HAP-1 (cell line): ENCODE results near the gene ATP5ME.
A peak's percentile ranks its signal among the peaks of the same experiment; 100 is the strongest.

ENCODE experiments used
- DNase-seq, 2 experiments: peaks; one replicate each; pipeline ENCODE4 v3.0.0-alpha.2; 2016 to 2020; ENCODE audit warnings: low spot score in 2 of 2
- H3K27me3 ChIP-seq: fragments of 250-450 bp; sonication (Bioruptor Pico); 2 replicates; pipeline ENCODE4 v1.5.1; 2020; ENCODE audit warnings: low read depth, mild to moderate bottlenecking, moderate library complexity
- H3K36me3 ChIP-seq: fragments of 250-450 bp; sonication (Bioruptor Pico); replicated peaks from 2 replicates; pipeline ENCODE4 v1.5.1; 2020; ENCODE audit warnings: mild to moderate bottlenecking
- H3K4me1 ChIP-seq: fragments of 250-450 bp; sonication (Bioruptor Pico); 2 replicates; pipeline ENCODE4 v1.5.1; 2020; ENCODE audit warnings: mild to moderate bottlenecking
- H3K4me3 ChIP-seq: fragments of 250-450 bp; sonication (Bioruptor Pico); 2 replicates; pipeline ENCODE4 v1.5.1; 2020; ENCODE audit warnings: mild to moderate bottlenecking, moderate library complexity
- H3K9me3 ChIP-seq: fragments of 250-450 bp; sonication (Bioruptor Pico); 2 replicates; pipeline ENCODE4 v1.5.1; 2020; ENCODE audit warnings: mild to moderate bottlenecking, moderate library complexity
- in situ Hi-C: fragments of 300-500 bp; cut with MboI; formaldehyde crosslinking; loops from 3 replicates; pipeline ENCODE4 v1.14.3; 2020; ENCODE audit warnings: low sequenced_read_pairs, inconsistent platforms, mixed read lengths

ATP5ME gene

GRCh38 chr4:663438-664428 lies 10.3 kb downstream of the ATP5ME start:
- H3K4me3 ChIP-seq: peak overlapping the region; percentile 31
- DNase-seq: peak; percentile 25 to 87
- H3K4me1 ChIP-seq: peaks cover 3% of the 10 kb centered on the region; the same call in 1 of the 2 replicates
- H3K27me3 ChIP-seq: no peaks in the 10 kb centered on the region
- in situ Hi-C loops: no loop called here
- H3K36me3 ChIP-seq: no peaks in the 10 kb centered on the region
- no peaks in the 10 kb centered on the region for H3K9me3 ChIP-seq

DNA sequence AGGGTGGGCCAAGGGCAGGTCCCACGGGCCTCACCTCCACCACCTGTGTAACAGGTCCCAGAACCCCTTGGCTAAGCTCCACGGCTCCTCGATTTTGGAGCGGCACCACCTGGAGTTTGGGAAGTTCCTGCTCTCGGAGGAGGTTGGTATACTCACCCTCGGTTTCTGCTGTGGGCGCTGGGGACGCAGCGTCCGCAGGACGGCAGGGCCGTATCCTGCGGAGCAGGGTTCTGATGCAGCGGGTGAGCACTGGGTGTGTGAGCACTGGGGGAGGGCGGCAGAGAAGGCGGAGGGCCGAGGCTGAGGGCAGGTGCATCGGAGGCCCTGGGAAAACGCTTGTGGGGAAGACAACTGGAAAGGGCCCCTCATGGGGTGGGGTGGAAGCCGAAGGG lies 11.0 kb downstream of the ATP5ME start:
- peak overlapping the region; percentile 31 for H3K4me3 ChIP-seq
- no peak for DNase-seq

GRCh38 chr4:661881-662761 lies 12.0 kb downstream of the ATP5ME start:
- Histone ChIP-seq H3K27me3 (no peaks in the 10 kb centered on the region), H3K9me3 (no peaks in the 10 kb centered on the region)

More for the DNA sequence above, 11.0 kb downstream of the ATP5ME start:
- H3K4me1 ChIP-seq: peaks cover 3% of the 10 kb centered on the region; the same call in 1 of the 2 replicates
- no peaks in the 10 kb centered on the region for H3K27me3 ChIP-seq
- no peaks in the 10 kb centered on the region for H3K9me3 ChIP-seq
- H3K36me3 ChIP-seq: no peaks in the 10 kb centered on the region
- in situ Hi-C loops: no loop called here

DNA sequence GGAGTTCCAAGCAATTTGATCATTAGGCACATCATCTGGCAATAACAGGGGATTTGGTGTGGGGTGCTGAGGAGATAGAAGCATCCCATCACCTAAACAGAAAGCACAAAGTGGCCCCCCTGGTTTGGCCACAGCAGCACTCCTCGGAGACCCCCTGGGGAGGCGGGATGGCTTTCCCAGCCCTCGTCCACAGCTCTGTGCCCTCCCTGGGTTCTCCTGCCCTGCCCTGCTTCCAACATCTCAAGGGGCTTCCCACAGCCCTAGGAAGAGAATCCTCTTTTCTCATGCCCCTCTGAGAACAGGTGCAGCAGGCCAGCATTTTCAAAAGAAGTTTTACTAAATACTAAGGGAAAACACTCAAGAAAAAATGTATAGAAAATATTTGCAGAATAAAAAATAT lies 12.8 kb downstream of the ATP5ME start:
- Histone ChIP-seq H3K36me3 (no peaks in the 10 kb centered on the region), H3K4me3 (no peak overlapping the region), H3K27me3 (no peaks in the 10 kb centered on the region), H3K4me1 (peaks cover 3% of the 10 kb centered on the region; the same call in 1 of the 2 replicates), H3K9me3 (no peaks in the 10 kb centered on the region)
- DNase-seq: no peak
- in situ Hi-C loops: no loop called here

More at GRCh38 chr4:661881-662761, 12.0 kb downstream of the ATP5ME start:
- Histone ChIP-seq H3K4me1 (peaks cover 3% of the 10 kb centered on the region; the same call in 1 of the 2 replicates), H3K4me3 (no peak overlapping the region), H3K36me3 (no peaks in the 10 kb centered on the region)
- DNase-seq: no peak
- in situ Hi-C loops: no loop called here

DNA sequence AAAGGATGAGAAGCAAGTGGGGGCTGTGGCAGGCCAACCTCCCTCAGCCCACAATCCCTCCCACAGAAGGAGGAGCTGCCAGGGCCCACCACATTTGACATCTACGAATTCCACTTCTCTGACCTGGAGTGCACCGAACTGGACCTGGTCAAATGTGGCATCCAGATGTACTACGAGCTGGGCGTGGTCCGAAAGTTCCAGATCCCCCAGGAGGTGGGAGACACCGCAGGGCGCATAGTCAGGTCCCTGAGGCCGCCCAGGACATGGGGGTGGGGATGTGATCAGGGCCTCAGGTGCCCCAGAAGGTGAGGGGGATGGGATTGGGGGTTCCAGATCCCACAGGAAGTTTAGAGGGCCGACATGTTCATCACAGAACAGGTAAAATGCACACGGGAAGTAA lies 13.7 kb downstream of the ATP5ME start:
- no peaks in the 10 kb centered on the region for H3K36me3 ChIP-seq

DNA sequence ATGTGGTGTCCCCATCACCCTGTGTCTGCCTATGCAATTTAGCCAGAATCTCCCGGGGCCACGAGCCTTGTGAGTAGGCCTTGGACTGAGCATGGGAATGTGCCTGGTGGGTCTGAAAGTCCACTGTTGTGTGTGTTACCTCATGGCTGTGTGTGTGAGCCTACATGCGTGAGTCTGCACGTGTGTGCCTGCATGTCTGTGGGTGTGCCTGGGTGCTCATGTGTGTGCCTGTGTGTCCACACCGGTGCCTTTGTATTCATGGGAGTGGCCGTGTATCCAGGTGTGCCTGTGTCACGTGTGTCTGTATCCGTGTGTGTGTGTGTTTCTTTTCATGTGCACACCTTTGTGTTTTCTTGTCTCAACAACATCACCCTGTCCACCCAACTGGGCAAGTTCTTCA lies 14.2 kb downstream of the ATP5ME start:
- DNase-seq: no peak
- no peaks in the 10 kb centered on the region for H3K36me3 ChIP-seq
- no peak overlapping the region for H3K4me3 ChIP-seq
- in situ Hi-C loops: no loop called here
- no peaks in the 10 kb centered on the region for H3K27me3 ChIP-seq
- peaks cover 3% of the 10 kb centered on the region; the same call in 1 of the 2 replicates for H3K4me1 ChIP-seq
- no peaks in the 10 kb centered on the region for H3K9me3 ChIP-seq

More for the DNA sequence above, 13.7 kb downstream of the ATP5ME start:
- DNase-seq: no peak
- Histone ChIP-seq H3K4me3 (no peak overlapping the region), H3K9me3 (no peaks in the 10 kb centered on the region), H3K27me3 (no peaks in the 10 kb centered on the region), H3K4me1 (peaks cover 3% of the 10 kb centered on the region; the same call in 1 of the 2 replicates)
- in situ Hi-C loops: no loop called here

GRCh38 chr4:658681-659667 lies 15.1 kb downstream of the ATP5ME start:
- H3K27me3 ChIP-seq: no peaks in the 10 kb centered on the region
- no peaks in the 10 kb centered on the region for H3K9me3 ChIP-seq
- H3K36me3 ChIP-seq: no peaks in the 10 kb centered on the region
- no peak overlapping the region for H3K4me3 ChIP-seq
- DNase-seq: no peak
- in situ Hi-C loops: no loop called here
- H3K4me1 ChIP-seq: peaks cover 3% of the 10 kb centered on the region; the same call in 1 of the 2 replicates

DNA sequence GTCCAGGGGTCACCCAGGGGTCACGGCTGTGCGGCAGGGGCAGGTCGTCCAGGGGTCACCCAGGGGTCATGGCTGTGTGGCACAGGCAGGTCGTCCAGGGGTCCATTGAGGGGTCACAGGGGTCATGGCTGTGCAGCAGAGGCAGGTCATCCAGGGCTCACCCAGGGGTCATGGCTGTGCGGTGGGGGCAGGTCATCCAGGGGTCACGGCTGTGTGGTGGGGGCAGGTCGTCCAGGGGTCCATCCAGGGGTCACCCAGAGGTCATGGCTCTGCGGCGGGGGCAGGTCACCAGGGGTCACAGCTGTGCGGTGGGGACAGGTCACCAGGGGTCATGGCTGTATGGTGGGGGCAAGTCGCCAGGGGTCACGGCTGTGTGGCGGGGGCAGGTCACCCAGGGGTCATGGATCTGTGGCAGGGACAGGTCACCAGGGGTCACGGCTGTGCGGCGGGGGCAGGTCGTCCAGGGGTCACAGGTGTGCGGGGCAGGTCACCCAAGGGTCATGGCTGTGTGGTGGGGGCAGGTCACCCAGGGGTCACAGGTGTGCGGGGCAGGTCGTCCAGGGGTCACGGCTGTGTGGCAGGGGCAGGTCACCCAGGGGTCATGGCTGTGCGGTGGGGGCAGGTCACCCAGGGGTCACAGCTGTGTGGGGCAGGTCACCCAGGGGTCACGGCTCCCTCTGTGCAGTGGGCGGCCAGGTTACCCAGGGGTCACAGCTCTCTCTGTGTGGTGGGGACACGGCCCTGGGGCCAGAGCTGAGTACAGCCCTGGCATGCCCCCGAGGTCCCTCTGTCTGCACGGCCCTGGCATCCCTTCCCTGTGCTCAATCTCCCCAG lies 16.0 kb downstream of the ATP5ME start:
- Histone ChIP-seq H3K4me3 (no peak overlapping the region), H3K36me3 (no peaks in the 10 kb centered on the region), H3K4me1 (no peaks in the 10 kb centered on the region), H3K27me3 (no peaks in the 10 kb centered on the region), H3K9me3 (no peaks in the 10 kb centered on the region)
- DNase-seq: no peak
- in situ Hi-C loops: no loop called here

- in situ Hi-C loops: no loop called here
- DNase-seq: no peak
- Histone ChIP-seq H3K4me3 (no peak overlapping the region), H3K4me1 (no peaks in the 10 kb centered on the region), H3K9me3 (0 out of 2 replicates have a peak, but pooled peaks cover 2% of the 10 kb centered on the region), H3K27me3 (no peaks in the 10 kb centered on the region), H3K36me3 (no peaks in the 10 kb centered on the region)
These were observed 16.7 kb downstream of the ATP5ME start for GRCh38 chr4:657338-657833.

GRCh38 chr4:656436-657337 lies 17.4 kb downstream of the ATP5ME start:
- Histone ChIP-seq H3K27me3 (no peaks in the 10 kb centered on the region), H3K4me3 (no peak overlapping the region)
- no peak for DNase-seq

DNA sequence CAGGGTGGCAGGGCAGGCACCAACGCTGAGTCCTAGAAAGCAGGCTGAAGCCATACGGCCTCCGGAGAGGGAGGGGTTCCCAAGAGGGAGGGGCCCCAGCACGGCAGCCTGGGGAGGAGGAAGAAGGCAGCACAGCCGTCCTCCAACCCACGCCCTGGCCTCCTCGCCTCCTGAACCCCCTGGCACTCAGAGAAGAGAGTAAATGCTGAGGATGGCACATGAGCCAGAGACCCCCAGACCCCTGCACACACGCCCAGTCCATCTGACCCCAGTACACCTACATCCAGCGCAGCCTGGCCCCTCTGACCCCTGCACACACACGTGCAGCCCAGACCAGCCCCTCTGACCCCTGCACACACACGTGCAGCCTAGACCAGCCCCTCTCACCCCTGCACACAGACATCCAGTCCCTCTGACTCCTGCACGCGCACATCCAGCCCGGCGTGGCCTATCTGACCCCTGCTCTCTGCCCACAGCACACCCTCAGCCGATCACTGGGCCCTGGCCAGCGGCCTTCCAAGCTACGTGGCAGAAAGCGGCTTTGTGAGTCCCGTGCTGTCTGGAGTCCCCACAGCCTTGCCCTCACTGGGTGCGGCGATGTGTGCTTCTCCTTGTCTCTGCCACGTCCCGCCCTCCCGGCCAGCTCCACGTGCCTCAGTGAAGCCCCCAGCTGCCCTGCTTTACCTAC lies 18.5 kb downstream of the ATP5ME start:
- in situ Hi-C loops: no loop called here

More at GRCh38 chr4:656436-657337, 17.4 kb downstream of the ATP5ME start:
- in situ Hi-C loops: no loop called here
- H3K4me1 ChIP-seq: no peaks in the 10 kb centered on the region
- H3K36me3 ChIP-seq: no peaks in the 10 kb centered on the region
- 0 out of 2 replicates have a peak, but pooled peaks cover 2% of the 10 kb centered on the region for H3K9me3 ChIP-seq

More for the DNA sequence above, 18.5 kb downstream of the ATP5ME start:
- no peak for DNase-seq
- no peaks in the 10 kb centered on the region for H3K4me1 ChIP-seq
- no peaks in the 10 kb centered on the region for H3K27me3 ChIP-seq
- H3K36me3 ChIP-seq: no peaks in the 10 kb centered on the region
- H3K9me3 ChIP-seq: 0 out of 2 replicates have a peak, but pooled peaks cover 2% of the 10 kb centered on the region
- no peak overlapping the region for H3K4me3 ChIP-seq
